ENCODE results near the gene MTPN.
A peak's percentile ranks its signal among the peaks of the same experiment; 100 is the strongest.

MTPN gene

GRCh38 chr7:135939261-135939812 lies 37.8 kb downstream of the MTPN start:
- in situ Hi-C loops (cut with MboI; ENCODE audit: low sequenced_read_pairs), result no loop called here
- DNase-seq (ENCODE audit: low spot score in 2 of 2), result no peak
- Histone ChIP-seq H3K27me3 (ENCODE audit: low read depth) (no peaks in the 10 kb centered on the region), H3K4me3 (no peak overlapping the region), H3K4me1 (peaks cover 9% of the 10 kb centered on the region), H3K9me3 (no peaks in the 10 kb centered on the region), H3K36me3 (replicated peaks) (no peaks in the 10 kb centered on the region; the same call in 1 of the 2 replicates)

- no peak for DNase-seq (ENCODE audit: low spot score in 2 of 2)
- Histone ChIP-seq H3K27me3 (ENCODE audit: low read depth) (no peaks in the 10 kb centered on the region), H3K36me3 (replicated peaks) (no peaks in the 10 kb centered on the region; the same call in 1 of the 2 replicates), H3K9me3 (no peaks in the 10 kb centered on the region), H3K4me1 (peaks cover 5% of the 10 kb centered on the region), H3K4me3 (no peak overlapping the region)
- in situ Hi-C loops (cut with MboI; ENCODE audit: low sequenced_read_pairs), result no loop called here
Measured at GRCh38 chr7:135938563-135938962, 38.6 kb downstream of the MTPN start.

- H3K36me3 ChIP-seq (replicated peaks), result no peaks in the 10 kb centered on the region; the same call in 1 of the 2 replicates
- no peak for DNase-seq (ENCODE audit: low spot score in 2 of 2)
- H3K9me3 ChIP-seq, result no peaks in the 10 kb centered on the region
- in situ Hi-C loops (cut with MboI; ENCODE audit: low sequenced_read_pairs), result no loop called here
- no peaks in the 10 kb centered on the region for H3K27me3 ChIP-seq (ENCODE audit: low read depth)
- H3K4me3 ChIP-seq, result no peak overlapping the region
- peaks cover under 1% of the 10 kb centered on the region; the same call in 1 of the 2 replicates for H3K4me1 ChIP-seq
Measured at GRCh38 chr7:135938086-135938485, 39.1 kb downstream of the MTPN start.

GRCh38 chr7:135936497-135937217 lies 40.5 kb downstream of the MTPN start:
- Histone ChIP-seq H3K27me3 (ENCODE audit: low read depth) (no peaks in the 10 kb centered on the region), H3K36me3 (replicated peaks) (no peaks in the 10 kb centered on the region; the same call in 1 of the 2 replicates), H3K4me1 (peaks cover 3% of the 10 kb centered on the region; the same call in 1 of the 2 replicates), H3K4me3 (no peak overlapping the region), H3K9me3 (no peaks in the 10 kb centered on the region)
- in situ Hi-C loops (cut with MboI; ENCODE audit: low sequenced_read_pairs), result no loop called here
- DNase-seq (ENCODE audit: low spot score in 2 of 2), result no peak

- Histone ChIP-seq H3K27me3 (ENCODE audit: low read depth) (no peaks in the 10 kb centered on the region), H3K9me3 (no peaks in the 10 kb centered on the region), H3K36me3 (replicated peaks) (no peaks in the 10 kb centered on the region), H3K4me3 (no peak overlapping the region), H3K4me1 (peaks cover 14% of the 10 kb centered on the region)
- DNase-seq (ENCODE audit: low spot score in 2 of 2), result no peak
- in situ Hi-C loops (cut with MboI; ENCODE audit: low sequenced_read_pairs), result no loop called here
Measured at GRCh38 chr7:135934651-135935050, 42.5 kb downstream of the MTPN start.

- H3K4me1 ChIP-seq, result peaks cover 14% of the 10 kb centered on the region
- no peaks in the 10 kb centered on the region for H3K27me3 ChIP-seq (ENCODE audit: low read depth)
- H3K4me3 ChIP-seq, result no peak overlapping the region
- H3K9me3 ChIP-seq, result no peaks in the 10 kb centered on the region
- in situ Hi-C loops (cut with MboI; ENCODE audit: low sequenced_read_pairs), result no loop called here
- no peak for DNase-seq (ENCODE audit: low spot score in 2 of 2)
- no peaks in the 10 kb centered on the region for H3K36me3 ChIP-seq (replicated peaks)
Measured at GRCh38 chr7:135933509-135934188, 43.5 kb downstream of the MTPN start.

GRCh38 chr7:135932131-135932530 lies 45.0 kb downstream of the MTPN start:
- Histone ChIP-seq H3K9me3 (no peaks in the 10 kb centered on the region), H3K4me1 (peaks cover 14% of the 10 kb centered on the region), H3K36me3 (replicated peaks) (no peaks in the 10 kb centered on the region; the same call in 1 of the 2 replicates), H3K27me3 (ENCODE audit: low read depth) (no peaks in the 10 kb centered on the region), H3K4me3 (no peak overlapping the region)
- no peak for DNase-seq (ENCODE audit: low spot score in 2 of 2)
- in situ Hi-C loops (cut with MboI; ENCODE audit: low sequenced_read_pairs), result no loop called here

GRCh38 chr7:135930565-135931461 lies 46.3 kb downstream of the MTPN start:
- in situ Hi-C loops (cut with MboI; ENCODE audit: low sequenced_read_pairs), result no loop called here
- peak; percentile 22 to 71 for DNase-seq (ENCODE audit: low spot score in 2 of 2)
- H3K27me3 ChIP-seq (ENCODE audit: low read depth), result no peaks in the 10 kb centered on the region
- H3K4me3 ChIP-seq, result no peak overlapping the region
- H3K36me3 ChIP-seq (replicated peaks), result no peaks in the 10 kb centered on the region; the same call in 1 of the 2 replicates
- peaks cover 14% of the 10 kb centered on the region for H3K4me1 ChIP-seq
- H3K9me3 ChIP-seq, result no peaks in the 10 kb centered on the region

GRCh38 chr7:135929722-135930141 lies 47.4 kb downstream of the MTPN start:
- no peak for DNase-seq (ENCODE audit: low spot score in 2 of 2)
- no peaks in the 10 kb centered on the region for H3K9me3 ChIP-seq
- H3K36me3 ChIP-seq (replicated peaks), result no peaks in the 10 kb centered on the region; the same call in 1 of the 2 replicates
- H3K4me3 ChIP-seq, result no peak overlapping the region
- in situ Hi-C loops (cut with MboI; ENCODE audit: low sequenced_read_pairs), result no loop called here
- H3K4me1 ChIP-seq, result peaks cover 14% of the 10 kb centered on the region
- no peaks in the 10 kb centered on the region for H3K27me3 ChIP-seq (ENCODE audit: low read depth)

- no peak for DNase-seq (ENCODE audit: low spot score in 2 of 2)
- no peaks in the 10 kb centered on the region for H3K9me3 ChIP-seq
- in situ Hi-C loops (cut with MboI; ENCODE audit: low sequenced_read_pairs), result no loop called here
- H3K27me3 ChIP-seq (ENCODE audit: low read depth), result no peaks in the 10 kb centered on the region
- H3K4me3 ChIP-seq, result no peak overlapping the region
- H3K4me1 ChIP-seq, result peaks cover 14% of the 10 kb centered on the region
- no peaks in the 10 kb centered on the region; the same call in 1 of the 2 replicates for H3K36me3 ChIP-seq (replicated peaks)
Measured at GRCh38 chr7:135929249-135929648, 47.9 kb downstream of the MTPN start.

- no peak for DNase-seq (ENCODE audit: low spot score in 2 of 2)
- Histone ChIP-seq H3K4me1 (peaks cover 14% of the 10 kb centered on the region), H3K4me3 (no peak overlapping the region), H3K9me3 (no peaks in the 10 kb centered on the region), H3K36me3 (replicated peaks) (no peaks in the 10 kb centered on the region; the same call in 1 of the 2 replicates), H3K27me3 (ENCODE audit: low read depth) (no peaks in the 10 kb centered on the region)
- in situ Hi-C loops (cut with MboI; ENCODE audit: low sequenced_read_pairs), result no loop called here
Measured at GRCh38 chr7:135928136-135928535, 49.0 kb downstream of the MTPN start.

- H3K4me3 ChIP-seq, result no peak overlapping the region
- no peak for DNase-seq (ENCODE audit: low spot score in 2 of 2)
- H3K27me3 ChIP-seq (ENCODE audit: low read depth), result no peaks in the 10 kb centered on the region
- no peaks in the 10 kb centered on the region for H3K4me1 ChIP-seq
- H3K9me3 ChIP-seq, result no peaks in the 10 kb centered on the region
- no peaks in the 10 kb centered on the region; the same call in 1 of the 2 replicates for H3K36me3 ChIP-seq (replicated peaks)
- in situ Hi-C loops (cut with MboI; ENCODE audit: low sequenced_read_pairs), result no loop called here
Measured at GRCh38 chr7:135925210-135925609, 51.9 kb downstream of the MTPN start.

GRCh38 chr7:135924302-135924701 lies 52.9 kb downstream of the MTPN start:
- Histone ChIP-seq H3K27me3 (ENCODE audit: low read depth) (no peaks in the 10 kb centered on the region), H3K9me3 (no peaks in the 10 kb centered on the region), H3K4me3 (no peak overlapping the region), H3K4me1 (no peaks in the 10 kb centered on the region), H3K36me3 (replicated peaks) (no peaks in the 10 kb centered on the region; the same call in 1 of the 2 replicates)
- no peak for DNase-seq (ENCODE audit: low spot score in 2 of 2)
- in situ Hi-C loops (cut with MboI; ENCODE audit: low sequenced_read_pairs), result no loop called here
